ENCODE data around the gene PCED1B.
A peak's percentile ranks its signal among the peaks of the same experiment; 100 is the strongest.
"Not testable (repeated sequence)": the region's sequence is repeated elsewhere in the genome, so short reads cannot be mapped to it uniquely, and the experiment has no call there.

Gene PCED1B

GRCh38 chr12:47244835-47245234 lies 165.4 kb downstream of the PCED1B start:
- DNase-seq, result no peak

- DNase-seq, result no peak
Measured at GRCh38 chr12:47245623-47246022, 166.2 kb downstream of the PCED1B start.

- DNase-seq, result no peak
Measured at GRCh38 chr12:47247418-47247817, 168.0 kb downstream of the PCED1B start.

- DNase-seq, result peak in 1 of 2 experiments; percentile 4
Measured at GRCh38 chr12:47249082-47249481, 169.7 kb downstream of the PCED1B start.

- DNase-seq, result no peak
Measured at GRCh38 chr12:47249719-47250357, 170.4 kb downstream of the PCED1B start.

- no peak for DNase-seq
Measured at GRCh38 chr12:47251919-47252318, 172.5 kb downstream of the PCED1B start.

GRCh38 chr12:47264951-47265350 lies 185.5 kb downstream of the PCED1B start:
- DNase-seq, result no peak

- DNase-seq, result no peak
Measured at GRCh38 chr12:47265391-47265790, 186.0 kb downstream of the PCED1B start.

GRCh38 chr12:47267571-47267970 lies 188.2 kb downstream of the PCED1B start:
- DNase-seq, result no peak

- no peak for DNase-seq
Measured at GRCh38 chr12:47268501-47269454, 189.4 kb downstream of the PCED1B start.

GRCh38 chr12:47269916-47270315 lies 190.5 kb downstream of the PCED1B start:
- no peak for DNase-seq

- DNase-seq, result no peak
Measured at GRCh38 chr12:47270782-47271664, 191.6 kb downstream of the PCED1B start.

GRCh38 chr12:47271800-47272239 lies 192.4 kb downstream of the PCED1B start:
- no peak for DNase-seq

- DNase-seq, result no peak
Measured at GRCh38 chr12:47272412-47273190, 193.2 kb downstream of the PCED1B start.

GRCh38 chr12:47273191-47273626 lies 193.8 kb downstream of the PCED1B start:
- no peak for DNase-seq

- DNase-seq, result no peak
Measured at GRCh38 chr12:47274760-47275159, 195.3 kb downstream of the PCED1B start.

- no peak for DNase-seq
Measured at GRCh38 chr12:47276253-47276620, 196.8 kb downstream of the PCED1B start.

- no peak for DNase-seq
Measured at GRCh38 chr12:47276621-47277309, 197.3 kb downstream of the PCED1B start.

- DNase-seq, result no peak
Measured at GRCh38 chr12:47277972-47278448, 198.6 kb downstream of the PCED1B start.

GRCh38 chr12:47279758-47280157 lies 200.3 kb downstream of the PCED1B start:
- DNase-seq, result not testable (repeated sequence)

GRCh38 chr12:47280543-47281300 lies 201.3 kb downstream of the PCED1B start:
- DNase-seq, result no peak

All from NCI-H526 (cell line).